Spleen (tissue), 11 donors: ENCODE measurements around the gene ZNF184. TPM values are rescaled to one million over a fixed set of nuclear protein-coding genes. Genes with fewer than 3 reads are reported as not detected.

Source experiments
- DNase-seq: peaks from one replicate; pipeline ENCODE4 v3.0.0-alpha.2; 2020
- H3K27ac ChIP-seq, 8 donors: fragments of 200-600 bp; sonication (generic) in 7 of 8; 1 replicate in 4 of 8; 2 replicates in 4 of 8; pipeline versions ENCODE4 v1.5.0 to v1.8.0; 2016 to 2021; ENCODE audit warnings: inconsistent platforms in 4 of 8, mild to moderate bottlenecking in 4 of 8, moderate library complexity in 1 of 8
- H3K27me3 ChIP-seq, 7 donors: fragments of 200-600 bp; sonication (generic) in 6 of 7; replicated peaks in 1 of 7; 1 replicate in 4 of 7; 2 replicates in 3 of 7; pipeline versions ENCODE4 v1.5.0 to v1.8.0; 2016 to 2021; ENCODE audit warnings: inconsistent platforms in 3 of 7, mild to moderate bottlenecking in 1 of 7
- H3K36me3 ChIP-seq, 6 donors: fragments of 200-600 bp; sonication (generic) in 5 of 6; 1 replicate in 4 of 6; 2 replicates in 2 of 6; pipeline versions ENCODE4 v1.5.0 to v1.8.0; 2016 to 2021; ENCODE audit warnings: inconsistent platforms in 2 of 6
- H3K4me1 ChIP-seq, 6 donors: fragments of 200-600 bp; sonication (generic) in 5 of 6; 1 replicate in 3 of 6; 2 replicates in 3 of 6; pipeline versions ENCODE4 v1.5.0 to v1.8.0; 2016 to 2021; ENCODE audit warnings: inconsistent platforms in 3 of 6
- H3K4me3 ChIP-seq, 8 donors: fragments of 200-600 bp; sonication (generic) in 7 of 8; 1 replicate in 4 of 8; 2 replicates in 4 of 8; pipeline versions ENCODE4 v1.5.0 to v1.8.0; 2016 to 2021; ENCODE audit warnings: inconsistent platforms in 4 of 8, mild to moderate bottlenecking in 4 of 8, moderate library complexity in 2 of 8
- H3K9me3 ChIP-seq, 8 donors: fragments of 200-600 bp; sonication (generic) in 7 of 8; 1 replicate in 4 of 8; 2 replicates in 4 of 8; pipeline versions ENCODE4 v1.5.0 to v1.8.0; 2016 to 2021; ENCODE audit warnings: inconsistent platforms in 4 of 8
- CTCF ChIP-seq, 11 experiments: fragments of 200-600 bp in 7 of 11; fragments of 450-650 bp in 4 of 11; sonication (generic) in 4 of 11; IDR thresholded peaks in 8 of 11; conservative IDR thresholded peaks in 3 of 11; 1 replicate in 7 of 11; 2 replicates in 4 of 11; pipeline versions ENCODE4 v1.4.0 to v1.8.0; 2016 to 2021; ENCODE audit warnings: antibody characterized with exemption in 11 of 11, inconsistent platforms in 4 of 11, mild to moderate bottlenecking in 1 of 11
- POLR2A ChIP-seq, 3 donors: fragments of 450-650 bp; IDR thresholded peaks; one replicate each; pipeline ENCODE4 v1.5.1; 2017; ENCODE audit warnings: antibody characterized with exemption in 3 of 3, mild to moderate bottlenecking in 1 of 3
- POLR2AphosphoS5 ChIP-seq, 3 donors: sonication (generic); formaldehyde crosslinking; IDR thresholded peaks; one replicate each; pipeline ENCODE4 v1.5.1; 2017; ENCODE audit warnings: antibody characterized with exemption in 3 of 3
- WGBS, 5 donors: extraction: QIAGEN DNeasy Blood & Tissue Kit in 3 of 5; methylation state at CpG; one replicate each; pipeline versions ENCODE4 v1.1.5 to v1.1.7; 2013 to 2018; 5-methylcytosine and 5-hydroxymethylcytosine counted together
- intact Hi-C: fragments of 100-400 bp; cut with DNase I; formaldehyde crosslinking; loops from one replicate; pipeline ENCODE4 v1.15.0; 2023; ENCODE audit warnings: low total_unique reads
- polyA plus RNA-seq, 3 donors: library from polyadenylated mRNA; stranded (reverse); fragments of 200-250 nt; gene quantifications; one replicate each; pipeline ENCODE4 v1.2.1, GENCODE V29; 2013
- total RNA-seq, 7 donors: library from RNA; depleted of rRNA in 3 of 7; stranded (reverse); fragments of >200 nt in 3 of 7; fragmentation: NEBNext Ultra II Directional in 4 of 7; extraction: Animal tissue kit (Norgen Biotek cat#: 25700) in 4 of 7; gene quantifications; one replicate each; pipeline versions ENCODE4 v1.1.0 to v1.2.1, GENCODE V29; 2016 to 2021
- donor health status: healthy with polysubstance abuse.
- donor health status: DM: no; HTN: no; CAD: no; lungs with moderate emphysema.
- donor health status: DM: no; HTN: no; CAD: no.
- donor health status: Bipolar disorder and iron deficiency.
- donor health status: healthy.
- donor health status: DM: no; HTN: no; CAD: no.
- donor health status: DM: yes; HTN: yes; CAD: no.

The ZNF184 gene
- total and polyA plus RNA-seq, 10 donors, result 2.2 to 11.2 (median 7.4) TPM

GRCh38 chr6:27448456-27448855 lies 24.4 kb downstream of the ZNF184 start:
- no peaks in the 10 kb centered on the region for H3K27me3 ChIP-seq
- H3K27ac ChIP-seq, result no peak overlapping the region
- H3K4me3 ChIP-seq, result no peak overlapping the region
- DNase-seq, result no peak
- peaks cover 17 to 73% (median 31%) of the 10 kb centered on the region in 6 donors for H3K36me3 ChIP-seq
- TF ChIP-seq CTCF (IDR thresholded peaks at IDR 0.05 in 8 of 11, conservative IDR thresholded peaks at IDR 0.05 in 3 of 11), result no peak
- H3K9me3 ChIP-seq, result peaks cover 39 to 100% (median 99%) of the 10 kb centered on the region in 8 donors
- intact Hi-C loops, result no loop called here
- 93 to 100% (median 97%) methylated on average over 1 of the region's 1 CpG for WGBS, 5 donors
- H3K4me1 ChIP-seq, result no peaks in the 10 kb centered on the region

GRCh38 chr6:27442932-27443331 lies 30.0 kb downstream of the ZNF184 start:
- intact Hi-C loops, result no loop called here
- no peaks in the 10 kb centered on the region for H3K27me3 ChIP-seq
- WGBS, 5 donors, result 81 to 94% (median 89%) methylated on average over 1 of the region's 1 CpG

GRCh38 chr6:27441001-27441400 lies 31.9 kb downstream of the ZNF184 start:
- intact Hi-C loops, result no loop called here
- no peak for DNase-seq
- Histone ChIP-seq H3K9me3 (peaks cover 0 to 95% (median 56%) of the 10 kb centered on the region in 8 donors), H3K27me3 (no peaks in the 10 kb centered on the region), H3K36me3 (no peaks in the 10 kb centered on the region), H3K27ac (no peak overlapping the region), H3K4me1 (no peaks in the 10 kb centered on the region), H3K4me3 (no peak overlapping the region)
- no peak for TF ChIP-seq POLR2AphosphoS5 (IDR thresholded peaks at IDR 0.05)
- 86 to 98% (median 96%) methylated on average over 3 of the region's 3 CpGs for WGBS, 5 donors

More at GRCh38 chr6:27442932-27443331, 30.0 kb downstream of the ZNF184 start:
- Histone ChIP-seq H3K4me3 (no peak overlapping the region), H3K4me1 (no peaks in the 10 kb centered on the region), H3K9me3 (peaks cover 4 to 96% (median 72%) of the 10 kb centered on the region in 8 donors), H3K36me3 (peaks cover 0 to 17% (median 0%) of the 10 kb centered on the region in 6 donors), H3K27ac (no peak overlapping the region)
- no peak for DNase-seq
- no peak for TF ChIP-seq POLR2AphosphoS5 (IDR thresholded peaks at IDR 0.05)

- Histone ChIP-seq H3K4me3 (no peak overlapping the region), H3K27me3 (no peaks in the 10 kb centered on the region), H3K9me3 (peaks cover 0 to 92% (median 54%) of the 10 kb centered on the region in 8 donors), H3K4me1 (no peaks in the 10 kb centered on the region), H3K27ac (no peak overlapping the region), H3K36me3 (no peaks in the 10 kb centered on the region)
- no peak for DNase-seq
- intact Hi-C loops, result no loop called here
- WGBS, 5 donors, result 94 to 99% (median 96%) methylated on average over 4 of the region's 4 CpGs
- no peak for TF ChIP-seq POLR2A (IDR thresholded peaks at IDR 0.05)
- no peak for TF ChIP-seq CTCF (IDR thresholded peaks at IDR 0.05 in 8 of 11, conservative IDR thresholded peaks at IDR 0.05 in 3 of 11)
- TF ChIP-seq POLR2AphosphoS5 (IDR thresholded peaks at IDR 0.05), result no peak
Observed at GRCh38 chr6:27439371-27439770, 33.5 kb downstream of the ZNF184 start.

- intact Hi-C loops, result no loop called here
- Histone ChIP-seq H3K9me3 (peaks cover 0 to 72% (median 29%) of the 10 kb centered on the region in 8 donors), H3K27ac (no peak overlapping the region), H3K36me3 (no peaks in the 10 kb centered on the region), H3K4me1 (no peaks in the 10 kb centered on the region), H3K4me3 (no peak overlapping the region), H3K27me3 (no peaks in the 10 kb centered on the region)
- no peak for DNase-seq
- 81 to 95% (median 86%) methylated on average over 1 of the region's 1 CpG for whole genome bisulfite sequencing, 5 donors
- no peak for TF ChIP-seq CTCF (IDR thresholded peaks at IDR 0.05 in 8 of 11, conservative IDR thresholded peaks at IDR 0.05 in 3 of 11)
- TF ChIP-seq POLR2A (IDR thresholded peaks at IDR 0.05), result no peak
- TF ChIP-seq POLR2AphosphoS5 (IDR thresholded peaks at IDR 0.05), result no peak
Observed at GRCh38 chr6:27433714-27434113, 39.2 kb downstream of the ZNF184 start.
